HG02763 (cell line): ENCODE data around the gene RBP2.

ENCODE experiments used
- ATAC-seq: cut with Tn5 transposase; IDR thresholded peaks from one replicate; pipeline ENCODE4 v1.9.1; 2021; ENCODE audit warnings: mild to moderate bottlenecking, moderate library complexity; ENCODE audit not compliant: unreplicated experiment

The RBP2 gene

DNA sequence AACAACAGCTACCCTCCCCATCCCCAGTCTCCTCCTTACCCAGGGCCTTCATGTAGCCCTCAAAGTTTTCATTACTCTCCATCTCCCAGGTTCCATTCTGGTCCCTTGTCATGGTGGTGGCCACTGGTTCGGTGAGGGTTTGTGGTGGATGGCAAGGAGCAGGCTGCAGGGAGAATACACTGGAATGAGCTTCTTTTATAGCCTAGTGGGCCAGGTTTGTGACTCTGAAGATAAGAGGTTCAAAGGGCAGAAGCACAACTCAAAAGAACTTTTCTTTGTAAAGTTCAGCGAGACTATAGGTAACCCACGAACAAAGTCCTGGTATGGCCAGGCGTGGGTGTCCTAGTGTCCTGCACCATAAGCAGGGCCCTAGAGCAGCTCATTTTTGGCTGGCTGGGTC is at the start of gene RBP2:
RBP2 (minus strand) TSS at position 169 of the 400 bp plus-strand sequence; CDS start at position 112, 57 bp downstream.
- ATAC-seq: no peak

- no peak for ATAC-seq
Measured at GRCh38 chr3:139524841-139525636, 48.7 kb upstream of the RBP2 start.

DNA sequence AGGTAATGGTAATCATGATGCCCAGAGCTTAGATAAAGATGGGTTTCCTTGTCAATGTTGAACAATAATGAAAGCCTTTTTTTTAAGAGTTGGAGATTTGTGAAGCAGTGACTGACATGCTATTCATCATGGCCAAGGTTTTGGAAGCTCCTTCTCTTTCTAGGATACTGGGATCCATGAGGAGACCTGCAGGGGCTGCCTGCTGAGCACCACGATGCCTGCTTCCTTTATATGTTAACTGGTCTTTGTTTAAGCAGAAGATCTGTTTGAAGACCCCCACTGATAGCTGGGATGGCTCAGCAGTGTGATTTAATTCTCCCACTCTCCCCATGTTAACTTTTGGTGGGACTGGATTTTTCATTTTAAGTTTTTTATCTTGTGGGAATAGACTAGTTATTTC is 47.4 kb upstream of the RBP2 start:
- ATAC-seq: no peak

DNA sequence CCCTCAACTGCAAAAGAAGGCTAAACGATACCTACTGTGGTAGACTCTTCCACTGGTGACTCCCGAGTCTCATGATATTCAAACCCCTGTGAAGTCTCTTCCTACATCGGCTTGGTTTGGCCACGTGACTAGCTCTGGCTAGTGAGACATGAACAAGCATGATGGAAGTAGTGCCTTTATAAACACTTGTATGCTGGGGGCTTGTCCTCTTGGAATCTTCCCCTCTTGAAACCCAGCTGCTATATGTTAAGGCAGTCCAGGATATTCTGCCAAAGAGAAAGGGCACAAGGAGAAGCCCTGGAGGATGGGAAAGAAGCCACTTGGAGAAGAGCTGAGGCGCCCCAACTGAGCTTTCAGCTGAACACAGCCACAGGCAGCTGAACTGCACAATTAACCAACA is 46.9 kb upstream of the RBP2 start:
- no peak for ATAC-seq

DNA sequence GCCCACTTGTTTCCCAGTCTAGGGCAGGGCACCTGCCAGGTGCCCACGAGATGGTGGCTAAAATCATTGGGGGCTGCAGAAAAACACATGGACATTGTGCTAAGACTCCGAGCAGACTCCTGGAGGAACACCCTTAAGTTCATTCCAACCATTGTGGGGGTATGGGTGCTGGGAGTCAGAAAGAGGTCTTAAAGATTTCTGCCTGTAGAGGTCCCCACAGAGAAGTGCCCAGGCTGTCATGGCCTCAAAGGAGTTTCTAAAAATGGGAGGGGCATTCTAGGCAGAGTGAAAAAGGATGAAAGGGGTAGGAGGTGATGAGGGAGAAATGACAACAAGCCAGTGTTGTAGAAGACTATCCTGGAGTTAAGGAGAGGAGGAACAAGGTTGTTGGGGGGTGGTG is 46.1 kb upstream of the RBP2 start:
- no peak for ATAC-seq

DNA sequence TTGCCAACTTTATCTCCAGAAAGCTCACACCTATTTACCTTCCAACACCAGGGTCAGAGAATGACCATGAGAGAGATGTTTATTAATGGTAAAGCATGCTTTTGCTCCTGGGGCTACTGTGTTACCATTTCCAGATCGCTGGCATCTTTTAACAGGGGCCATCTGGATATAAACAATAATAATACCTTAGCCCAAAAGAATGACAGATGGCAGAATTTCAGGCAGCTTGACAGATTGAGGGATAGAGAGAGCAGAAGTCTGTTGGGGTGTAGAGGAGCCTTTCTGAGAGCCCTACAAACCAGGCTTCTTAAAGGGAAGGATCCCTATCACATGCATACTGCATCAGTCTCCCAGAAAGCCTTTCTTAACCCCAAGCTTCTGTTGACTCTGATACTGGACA is 45.5 kb upstream of the RBP2 start:
- no peak for ATAC-seq

GRCh38 chr3:139521144-139521543 is 44.8 kb upstream of the RBP2 start:
- ATAC-seq: no peak

DNA sequence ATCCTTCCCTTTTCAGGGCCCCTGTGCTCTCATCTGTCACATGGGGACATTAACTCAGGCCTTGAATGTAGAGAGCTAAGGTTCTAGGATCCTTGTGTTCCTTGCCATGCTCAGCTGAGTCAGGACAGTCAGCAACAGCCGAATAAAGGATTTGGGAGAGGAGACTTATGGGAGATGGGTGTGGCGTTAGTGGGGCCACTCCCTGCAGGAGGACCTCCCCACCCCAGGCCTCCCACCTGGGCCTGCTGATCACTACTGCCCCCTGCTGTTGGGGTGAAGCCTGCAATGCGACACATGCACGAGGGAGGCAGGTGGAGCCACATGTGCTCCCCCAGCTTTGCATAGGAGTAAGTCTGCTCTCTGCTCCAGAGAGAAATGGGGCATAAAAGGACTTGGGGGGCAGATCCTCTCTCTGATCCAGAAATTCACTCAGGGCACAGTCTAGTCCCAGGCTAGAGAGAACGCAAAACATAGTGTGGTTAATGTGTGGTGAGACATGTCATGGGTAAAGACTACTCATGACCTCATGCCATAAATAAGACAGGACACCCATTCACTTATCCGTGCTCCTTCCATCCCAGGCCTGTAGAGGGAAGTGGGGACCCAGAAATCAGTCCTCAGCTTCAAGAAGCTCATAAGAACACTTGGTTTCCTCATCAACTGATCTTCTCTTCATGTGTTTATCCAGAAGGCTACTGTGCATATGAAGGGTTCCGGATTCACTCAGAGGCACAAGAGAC is 43.9 kb upstream of the RBP2 start:
- no peak for ATAC-seq

DNA sequence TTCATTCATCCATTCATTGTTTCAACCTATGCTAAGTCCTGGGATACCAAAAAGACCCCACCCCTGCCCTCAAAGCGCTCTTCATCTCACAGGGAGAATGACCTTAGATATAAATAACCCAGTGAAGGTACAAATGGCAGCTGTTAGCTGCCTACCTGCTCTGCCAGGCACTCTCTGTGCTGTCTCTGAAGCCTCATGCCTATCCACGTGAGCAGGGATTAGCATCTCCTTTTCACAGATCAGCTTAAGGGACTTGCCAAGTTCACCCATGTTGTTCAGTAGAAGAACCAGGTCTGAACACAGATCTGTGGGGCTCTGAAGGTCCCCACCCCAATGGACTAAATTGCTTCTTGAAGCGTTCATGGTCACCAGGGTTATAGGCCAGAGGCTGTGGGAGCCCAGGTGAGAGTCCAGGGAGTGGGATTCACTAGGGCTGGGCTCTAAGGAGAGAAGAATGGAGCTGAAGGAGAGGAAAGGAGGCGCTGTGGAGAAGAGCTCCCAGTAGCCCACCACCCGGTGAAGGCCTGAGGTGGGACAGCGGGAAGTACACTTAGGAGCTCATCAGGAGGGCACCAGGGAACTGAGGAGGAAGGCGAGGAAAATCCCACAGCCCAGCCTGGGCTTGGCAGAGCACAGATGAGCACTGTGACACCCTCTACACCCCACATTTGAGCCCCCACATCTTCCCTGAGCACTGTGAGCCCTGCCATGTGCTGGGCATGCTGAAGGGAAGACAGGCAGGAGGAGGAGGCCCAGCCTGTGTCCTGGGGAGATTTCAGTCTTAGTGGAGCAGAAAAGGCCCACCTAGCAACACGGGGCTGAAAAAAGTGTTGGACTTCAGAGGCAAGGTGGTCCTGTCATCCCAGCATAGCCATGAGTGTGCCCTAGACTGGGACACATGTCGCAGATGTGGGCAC is 42.9 kb upstream of the RBP2 start:
- ATAC-seq: no peak

GRCh38 chr3:139518306-139518705 is 42.0 kb upstream of the RBP2 start:
- no peak for ATAC-seq

- no peak for ATAC-seq
Measured at GRCh38 chr3:139517321-139518065, 41.2 kb upstream of the RBP2 start.

DNA sequence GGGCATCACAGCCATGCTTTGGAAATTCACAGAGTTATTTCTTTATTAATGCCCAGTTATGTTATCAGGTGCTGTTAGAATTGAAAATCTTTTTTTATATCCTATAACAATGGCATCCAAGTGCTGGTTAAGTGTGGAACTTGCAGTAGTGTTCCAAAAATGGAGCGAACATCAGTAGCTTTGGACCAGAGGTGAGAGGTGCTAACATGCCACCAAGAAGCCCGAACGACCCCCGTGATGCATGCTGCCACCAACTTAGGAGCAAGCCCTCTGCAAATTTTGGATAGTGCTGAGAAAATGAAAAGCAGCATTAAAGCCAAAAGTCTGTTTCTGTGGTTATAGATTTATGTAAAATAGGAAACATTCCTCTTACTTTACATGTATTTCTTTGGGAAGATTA is 38.4 kb upstream of the RBP2 start:
- ATAC-seq: no peak

- ATAC-seq: no peak
Measured at GRCh38 chr3:139509631-139510030, 33.3 kb upstream of the RBP2 start.

DNA sequence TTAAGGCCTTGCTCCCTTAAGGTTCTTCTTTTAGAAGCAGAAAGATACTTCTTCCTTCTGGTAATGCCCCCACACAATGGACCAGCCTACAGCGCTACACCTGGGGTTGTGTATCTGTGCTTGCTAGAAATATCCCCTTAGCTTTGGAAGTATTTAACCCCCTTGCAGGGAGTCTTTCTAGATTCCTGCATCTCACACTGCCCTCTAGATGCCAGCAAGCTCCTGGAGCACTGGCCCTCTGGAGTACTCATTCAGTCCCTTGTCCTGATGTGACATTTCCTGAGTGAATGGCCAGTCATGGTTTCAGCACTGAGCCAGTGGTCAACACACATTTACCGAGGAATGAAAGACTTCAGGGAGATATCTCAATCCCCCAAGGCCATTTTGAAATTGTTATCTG is 30.4 kb upstream of the RBP2 start:
- no peak for ATAC-seq

DNA sequence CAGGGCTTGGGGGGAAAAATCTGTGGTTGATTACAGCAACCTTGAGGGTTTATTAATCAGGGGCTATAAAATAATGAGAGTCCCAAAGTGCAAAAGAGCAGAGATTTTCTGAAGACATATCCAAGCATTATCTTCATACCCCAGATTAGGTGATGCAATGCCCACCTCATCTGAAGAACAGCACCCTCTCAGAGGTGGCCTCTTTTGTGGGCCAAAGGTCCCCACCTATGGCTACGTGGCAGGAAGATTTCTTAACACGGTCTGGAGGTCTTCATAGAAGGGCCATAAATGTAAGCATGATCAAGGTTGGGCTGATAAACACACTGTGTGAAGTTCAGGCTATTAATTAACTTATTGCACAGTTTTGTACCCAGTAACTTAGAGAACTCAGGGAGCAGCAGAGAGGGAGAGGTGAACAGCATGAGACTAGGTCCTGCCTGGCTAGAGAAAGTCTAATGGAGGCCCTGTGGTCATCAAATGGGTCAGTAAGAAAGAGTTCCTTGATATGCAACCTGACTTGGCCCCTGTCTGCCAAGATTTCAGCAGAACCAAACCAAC is 29.6 kb upstream of the RBP2 start:
- ATAC-seq: no peak

GRCh38 chr3:139499536-139499935 is 23.2 kb upstream of the RBP2 start:
- no peak for ATAC-seq

DNA sequence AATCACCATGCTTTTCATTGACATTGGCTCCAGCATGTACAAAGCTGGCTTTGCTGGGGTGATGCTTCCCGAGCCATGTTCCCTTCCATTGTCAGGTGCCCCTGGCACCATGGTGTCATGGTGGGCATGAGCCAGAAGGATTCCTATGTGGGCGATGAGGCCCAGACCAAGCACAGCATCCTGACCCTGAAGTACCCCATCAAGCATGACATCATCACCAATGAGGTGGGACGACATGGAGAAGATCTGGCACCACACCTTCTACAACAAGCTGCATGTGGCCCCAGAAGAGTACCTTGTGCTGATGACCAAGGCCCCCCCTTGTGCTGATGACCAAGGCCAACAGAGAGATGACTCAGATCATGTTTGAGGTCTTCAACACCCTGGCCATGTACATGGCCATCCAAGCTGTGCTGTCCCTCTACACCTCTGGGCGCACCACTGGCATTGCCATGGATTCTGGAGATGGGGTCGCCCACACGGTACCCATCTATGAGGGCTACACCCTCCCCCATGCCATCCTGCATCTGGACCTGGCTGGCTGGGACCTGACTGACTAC is 17.6 kb upstream of the RBP2 start:
- no peak for ATAC-seq

DNA sequence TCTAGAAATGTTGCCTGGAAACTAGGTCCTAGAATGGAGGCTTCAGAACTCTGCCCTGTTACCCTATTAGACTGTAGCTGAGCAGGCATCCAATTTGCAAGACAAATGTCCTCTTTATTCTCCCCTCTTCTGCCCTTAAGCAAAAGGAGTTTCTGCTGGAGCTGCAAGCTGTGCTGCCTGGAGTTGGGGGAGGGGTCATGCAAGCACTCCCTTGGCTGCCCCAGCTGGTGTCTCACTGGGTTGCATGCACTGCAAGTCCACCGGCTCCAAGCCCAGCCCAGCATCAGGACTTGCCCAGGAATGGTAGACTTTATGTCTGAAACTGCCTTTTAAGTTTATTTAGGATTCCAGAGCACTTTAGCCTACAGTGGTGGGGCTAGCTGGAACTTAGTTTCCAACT is 15.7 kb upstream of the RBP2 start:
- ATAC-seq: no peak

DNA sequence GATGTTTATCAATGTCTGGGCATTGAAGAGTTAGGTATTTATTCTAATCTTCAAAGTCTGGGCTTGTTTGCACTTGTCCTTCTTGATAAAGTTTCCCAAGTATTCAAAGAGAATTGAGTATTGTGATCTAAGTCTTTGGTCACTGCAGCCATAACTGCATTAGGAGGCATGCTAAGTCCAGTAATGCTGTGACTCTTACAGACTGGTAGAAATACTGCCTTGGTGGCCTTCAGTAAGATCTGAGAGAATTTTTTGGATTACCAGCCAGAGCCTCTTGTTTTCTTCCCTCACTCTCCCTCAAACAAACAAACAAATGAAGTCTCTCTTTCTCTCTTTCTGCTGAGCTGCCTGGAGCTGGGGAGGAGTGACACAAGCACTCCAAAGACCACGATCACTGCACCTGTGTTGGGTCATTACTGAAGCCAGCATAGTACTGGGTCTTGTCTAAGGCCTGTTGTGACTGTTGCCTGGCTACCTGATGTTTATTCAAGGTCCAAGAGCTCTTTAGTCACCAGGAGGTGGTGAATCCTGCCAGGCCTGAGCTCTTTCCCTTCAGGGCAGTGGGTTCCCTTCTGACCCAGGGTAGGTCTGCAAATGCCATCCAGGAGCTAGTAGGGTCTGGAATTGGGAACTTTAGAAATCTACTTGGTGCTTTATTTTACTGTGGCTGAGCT is 14.8 kb upstream of the RBP2 start:
- ATAC-seq: no peak
